CMK (cell line): ENCODE results near the gene CTNND1.
"Not testable (repeated sequence)": the region's sequence is repeated elsewhere in the genome, so short reads cannot be mapped to it uniquely, and the experiment has no call there.

Experiments
- DNase-seq: peaks from one replicate; pipeline ENCODE4 v3.0.0-alpha.2; 2010; ENCODE audit warnings: low read depth

CTNND1 gene

DNA sequence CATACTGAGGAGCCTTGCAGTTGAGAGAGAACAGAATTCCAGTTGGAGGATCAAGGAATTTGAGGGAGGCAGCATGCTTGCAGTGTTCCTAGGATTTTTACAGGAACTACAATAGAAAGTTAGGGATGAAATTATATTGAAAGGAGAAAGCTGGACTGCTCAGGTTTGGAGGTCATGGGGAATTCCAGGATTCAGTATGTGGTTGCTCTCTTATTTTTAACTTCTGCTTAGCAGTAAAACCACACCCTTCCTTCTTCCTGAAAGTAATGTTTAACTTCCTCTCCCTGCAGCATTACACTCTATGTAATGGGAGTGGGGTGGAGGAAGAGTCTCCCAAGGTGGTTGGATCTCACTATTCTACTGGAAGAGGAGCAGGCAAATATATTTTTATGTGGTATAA lies 31.3 kb downstream of the CTNND1 start:
- no peak for DNase-seq

DNA sequence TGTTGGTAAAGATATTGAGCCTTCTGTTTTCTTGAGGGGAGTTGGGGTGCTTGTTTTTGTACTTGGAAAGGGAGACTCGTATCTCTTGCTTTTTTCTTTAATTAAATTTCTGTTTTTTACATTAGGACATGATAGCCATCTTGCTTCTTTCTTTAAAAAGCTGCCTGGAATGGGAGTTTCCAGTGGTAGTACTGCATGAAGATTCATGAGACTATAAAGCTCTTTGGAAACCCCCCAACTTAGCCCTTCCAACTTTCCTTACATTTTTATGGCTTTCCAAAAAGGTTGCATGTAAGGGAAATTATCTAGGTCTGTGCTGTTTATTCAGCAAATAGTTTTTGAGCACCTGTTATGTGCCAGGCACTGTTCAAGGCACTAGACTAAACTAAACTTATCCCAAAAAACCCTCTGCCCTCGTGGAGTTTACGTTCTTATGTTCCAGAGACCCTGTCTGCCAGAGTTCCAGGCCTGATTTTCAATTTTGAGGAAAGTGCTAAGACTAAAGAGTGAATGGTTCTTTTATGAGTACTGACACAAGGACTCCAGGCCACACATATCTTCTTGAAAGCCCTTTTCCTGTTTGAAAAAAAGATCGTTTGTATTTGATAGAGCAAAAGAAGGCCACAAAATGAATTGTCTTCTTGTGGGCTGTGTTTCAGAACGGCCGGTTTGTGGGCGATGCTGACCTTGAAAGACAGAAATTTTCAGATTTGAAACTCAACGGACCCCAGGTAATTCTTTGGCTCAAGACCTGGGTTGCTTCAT lies 31.9 kb downstream of the CTNND1 start:
- DNase-seq = no peak

DNA sequence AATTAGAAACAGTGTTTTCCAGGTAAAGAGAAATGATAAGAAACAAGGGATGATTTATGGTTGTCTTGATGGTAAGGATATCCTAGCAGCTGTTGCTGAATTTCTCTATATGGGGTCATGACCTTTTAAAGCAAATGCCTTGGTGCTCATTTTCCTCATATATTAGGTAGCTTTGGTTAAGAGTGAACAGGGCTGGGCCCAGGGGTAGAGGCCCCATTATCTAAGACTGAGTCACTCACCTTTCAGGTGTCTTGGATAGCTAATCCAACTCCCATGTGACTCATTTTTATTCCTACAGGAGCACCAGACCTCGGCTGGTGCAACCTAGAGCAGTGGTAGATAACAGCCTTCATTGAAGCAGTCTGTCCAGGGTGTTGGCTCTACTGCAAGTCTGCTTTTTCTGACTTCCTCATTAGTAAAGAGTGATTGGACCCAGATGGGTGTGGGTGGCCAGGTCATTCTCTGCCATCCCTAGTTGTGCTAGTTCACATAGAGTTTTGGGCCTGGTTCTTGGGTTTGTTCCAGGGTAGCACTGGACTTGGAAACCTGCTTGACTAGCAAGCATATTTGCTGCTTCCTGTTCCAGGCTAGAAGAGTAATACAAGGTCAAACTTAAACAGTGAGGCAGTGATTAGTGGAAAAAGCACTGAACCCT lies 37.4 kb downstream of the CTNND1 start:
- no peak for DNase-seq

DNA sequence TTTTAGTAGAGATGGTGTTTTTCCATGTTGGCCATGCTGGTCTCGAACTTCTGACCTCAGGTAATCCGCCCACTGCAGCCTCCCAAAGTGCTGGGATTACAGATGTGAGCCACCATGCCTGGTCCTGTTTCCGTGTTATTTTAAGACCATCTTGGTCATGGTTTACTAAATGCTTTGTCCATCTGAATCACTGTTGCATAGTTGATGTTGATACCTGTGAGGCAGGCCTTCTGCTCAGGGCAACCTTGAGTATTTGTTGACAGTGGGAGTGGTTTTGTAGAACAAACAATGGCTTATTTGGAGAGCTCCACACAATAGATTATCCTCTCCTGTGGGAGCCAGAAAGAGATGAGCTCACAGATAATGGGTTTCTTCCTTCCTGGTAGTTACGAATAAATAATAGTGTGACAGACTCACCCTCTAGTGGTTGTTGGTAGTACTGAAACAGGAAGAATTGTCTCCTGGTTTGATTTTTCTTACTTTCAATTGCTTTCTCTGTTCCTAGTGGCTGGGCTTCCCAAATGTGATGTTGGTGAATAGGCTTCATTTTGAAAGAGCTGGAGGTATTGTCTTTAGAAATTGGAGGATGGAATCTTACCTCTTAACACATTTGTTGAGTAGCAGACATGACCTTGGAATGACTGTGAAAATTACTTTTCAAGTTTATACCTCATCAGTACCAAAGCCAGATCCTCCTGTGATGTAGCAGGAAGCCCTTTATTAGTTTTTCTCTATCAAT lies 39.0 kb downstream of the CTNND1 start:
- DNase-seq = no peak

DNA sequence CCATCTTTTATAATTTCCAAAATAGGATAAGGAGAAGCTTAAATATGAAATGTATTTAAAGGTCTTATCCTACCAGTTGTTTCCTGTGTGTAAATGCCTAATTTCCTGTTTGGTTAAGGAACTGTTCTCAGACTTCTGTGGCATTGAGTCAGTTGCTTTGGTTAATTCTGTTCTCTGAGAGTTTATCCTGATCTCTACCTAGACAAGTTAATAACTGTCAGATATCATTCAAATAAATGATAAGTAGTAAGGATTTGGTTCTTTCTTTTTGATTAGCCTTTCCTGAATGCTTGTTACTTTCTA lies 39.5 kb downstream of the CTNND1 start:
- no peak for DNase-seq

DNA sequence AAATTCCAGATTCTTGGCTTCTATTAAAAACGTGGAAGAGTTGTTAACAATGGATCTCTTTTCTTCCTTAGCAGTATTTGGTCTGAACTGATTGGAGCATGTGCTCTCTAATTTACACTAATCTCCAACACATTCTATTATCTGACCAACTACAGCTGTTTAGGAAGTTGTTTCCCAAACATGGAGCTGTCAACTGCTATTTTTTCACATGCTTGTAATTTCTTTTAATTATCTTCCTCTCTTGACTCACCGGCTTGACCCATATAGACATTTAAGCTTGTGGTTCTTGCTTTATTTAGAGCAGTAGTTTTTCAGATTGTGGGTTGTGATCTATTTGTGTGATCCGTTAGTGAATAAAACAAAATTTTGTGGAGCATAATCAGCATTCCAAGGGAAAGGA lies 40.8 kb downstream of the CTNND1 start:
- no peak for DNase-seq

DNA sequence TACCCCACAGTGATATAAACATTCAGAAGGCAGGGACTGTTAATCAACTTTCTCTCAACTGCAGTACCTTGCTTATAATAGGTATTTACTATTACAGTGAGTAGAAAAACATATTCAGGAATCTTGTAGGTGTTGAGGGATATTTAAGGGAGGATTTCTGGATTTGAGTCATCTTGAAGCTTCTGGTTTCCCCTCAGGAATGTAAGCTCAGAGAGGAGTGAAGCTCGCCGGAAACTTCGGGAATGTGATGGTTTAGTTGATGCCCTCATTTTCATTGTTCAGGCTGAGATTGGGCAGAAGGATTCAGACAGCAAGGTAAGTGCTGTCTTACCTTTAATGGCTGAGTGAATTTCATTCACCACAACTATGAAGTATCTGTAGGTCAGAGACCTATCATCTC lies 42.9 kb downstream of the CTNND1 start:
- no peak for DNase-seq

DNA sequence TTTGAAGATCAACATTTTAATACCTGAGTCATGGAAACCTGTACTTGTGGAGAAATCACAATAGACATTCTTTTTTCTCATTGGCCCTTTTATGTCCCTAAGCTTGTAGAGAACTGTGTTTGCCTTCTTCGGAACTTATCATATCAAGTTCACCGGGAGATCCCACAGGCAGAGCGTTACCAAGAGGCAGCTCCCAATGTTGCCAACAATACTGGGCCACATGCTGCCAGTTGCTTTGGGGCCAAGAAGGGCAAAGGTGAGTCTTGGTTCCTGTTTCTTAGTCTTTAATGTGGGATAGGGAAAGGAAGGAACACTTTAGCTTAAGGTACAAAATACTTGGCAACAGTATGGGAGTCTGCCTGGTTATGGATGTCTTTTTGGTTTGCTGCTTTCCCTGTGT lies 44.2 kb downstream of the CTNND1 start:
- no peak for DNase-seq

DNA sequence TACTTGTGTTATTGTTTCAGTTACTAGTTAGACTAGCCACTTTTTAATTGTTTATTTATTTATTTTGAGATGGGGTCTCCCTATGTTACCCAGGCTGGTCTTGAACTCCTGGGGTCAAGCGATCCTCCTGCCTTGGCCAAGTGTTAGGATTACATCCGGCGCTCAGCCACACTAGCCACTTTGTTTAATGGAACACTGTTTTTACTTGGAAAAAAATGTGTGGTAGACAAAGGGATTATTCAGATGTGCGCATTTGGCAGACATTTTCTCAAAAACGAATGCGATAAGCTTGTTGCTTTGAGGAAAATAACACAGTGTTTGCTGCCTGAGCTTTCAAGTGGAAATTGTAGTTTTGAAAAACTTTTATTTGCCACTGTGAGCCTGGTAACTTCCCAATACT lies 51.0 kb downstream of the CTNND1 start:
- no peak for DNase-seq

DNA sequence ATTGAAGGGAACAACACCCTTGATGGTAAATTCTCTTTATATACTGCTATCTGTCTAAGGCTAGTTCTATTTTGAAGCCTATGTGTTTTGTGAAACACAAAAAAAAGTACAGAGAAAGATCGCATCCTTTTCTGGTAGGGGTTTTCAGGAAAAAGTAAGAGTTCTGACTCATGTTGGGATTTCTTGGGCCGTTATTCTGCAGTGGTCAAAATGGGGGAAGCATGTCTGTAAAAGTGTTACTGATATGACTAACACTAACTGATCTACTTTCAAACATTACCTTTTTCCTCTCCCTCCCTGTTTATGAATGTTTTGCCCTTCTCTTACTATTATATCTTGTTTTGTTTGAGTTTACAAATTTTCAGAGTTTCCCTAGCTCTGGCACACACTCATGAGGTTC lies 53.9 kb downstream of the CTNND1 start:
- no peak for DNase-seq

DNA sequence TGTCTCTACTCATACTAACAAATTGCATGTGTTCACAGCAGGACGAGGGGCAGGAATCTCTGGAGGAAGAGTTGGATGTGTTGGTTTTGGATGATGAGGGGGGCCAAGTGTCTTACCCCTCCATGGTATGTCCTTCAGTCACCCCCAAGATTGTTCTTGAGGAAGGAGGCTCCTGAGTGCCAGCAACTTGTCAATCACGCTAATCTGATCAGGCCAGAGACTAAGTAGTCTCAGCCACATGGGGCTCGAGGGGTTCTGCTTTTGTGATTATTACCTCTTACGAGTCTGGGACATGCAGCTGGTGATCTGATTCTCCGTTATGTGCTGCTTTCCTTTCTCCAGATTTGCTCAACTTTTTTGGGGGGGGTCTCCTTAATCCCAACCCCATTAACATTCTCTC lies 54.3 kb downstream of the CTNND1 start:
- no peak for DNase-seq

DNA sequence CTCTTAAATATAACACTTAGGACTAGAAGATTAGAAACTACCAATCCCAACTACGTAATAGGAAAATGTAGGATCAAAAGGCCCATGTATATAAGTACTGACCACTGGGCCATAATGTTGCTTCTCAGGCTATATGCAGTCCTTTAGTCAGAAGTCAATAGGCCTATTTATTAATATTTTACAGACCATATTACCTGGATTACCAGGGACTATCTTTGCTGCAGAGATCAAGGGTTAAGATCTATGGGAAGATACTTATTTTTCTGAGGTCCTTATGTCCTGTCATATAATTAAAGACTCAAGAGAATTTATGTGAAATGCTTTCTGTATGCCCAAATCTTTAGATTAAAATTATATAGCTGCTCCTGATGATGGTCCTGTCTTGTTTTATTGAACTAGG lies 57.2 kb downstream of the CTNND1 start:
- no peak for DNase-seq

DNA sequence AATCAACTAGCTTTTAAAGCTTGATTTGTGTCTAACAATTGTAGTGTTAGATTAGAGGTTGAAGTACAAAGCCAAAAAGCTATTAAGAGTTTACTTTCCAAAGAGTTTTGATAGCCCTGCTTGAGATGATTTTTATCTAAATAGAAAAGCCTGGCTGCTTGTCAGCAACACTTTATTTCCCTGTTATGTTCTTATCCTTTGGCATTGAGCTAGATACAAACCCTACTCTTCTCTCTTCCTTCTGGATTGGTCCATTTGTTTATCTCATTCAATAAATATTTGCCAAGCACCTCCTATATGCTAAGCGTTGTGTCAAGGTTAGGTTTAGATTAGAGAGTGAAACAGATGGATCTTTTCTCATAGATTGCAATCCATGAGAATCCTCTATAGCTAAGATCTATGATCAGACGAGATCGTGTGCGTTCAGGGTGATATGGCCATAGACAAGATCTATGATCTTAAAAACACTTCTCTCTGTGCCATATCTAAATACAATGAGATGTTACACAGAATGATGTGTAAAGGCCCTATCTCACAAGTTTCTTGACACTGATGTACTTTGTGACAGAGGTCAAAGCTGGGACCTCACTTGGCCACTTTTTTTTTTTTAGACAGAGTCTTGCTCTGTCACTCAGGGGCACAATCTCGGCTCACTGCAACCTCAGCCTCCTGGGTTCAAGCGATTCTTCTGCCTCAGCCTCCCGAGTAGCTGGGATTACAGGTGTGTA lies 57.8 kb downstream of the CTNND1 start:
- no peak for DNase-seq

DNA sequence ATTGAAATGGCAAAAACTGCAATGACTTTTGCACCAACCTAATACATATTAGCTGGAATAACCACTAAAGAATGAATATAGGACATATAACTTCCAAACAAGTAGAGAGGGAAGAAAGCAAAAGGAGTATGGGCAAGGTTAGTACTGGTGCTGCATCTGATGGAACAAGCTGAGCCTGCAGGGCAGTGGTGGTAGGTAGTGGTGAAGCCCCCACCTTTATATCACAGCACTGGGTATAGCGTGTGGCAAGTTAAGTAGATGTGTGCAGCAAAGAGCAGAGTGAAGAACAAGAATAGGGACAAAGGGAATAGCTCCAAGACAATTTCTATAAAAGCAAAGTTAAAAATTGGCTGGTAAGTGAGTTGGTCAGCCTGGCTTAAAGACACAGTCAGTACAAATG lies 62.3 kb downstream of the CTNND1 start:
- DNase-seq = no peak

DNA sequence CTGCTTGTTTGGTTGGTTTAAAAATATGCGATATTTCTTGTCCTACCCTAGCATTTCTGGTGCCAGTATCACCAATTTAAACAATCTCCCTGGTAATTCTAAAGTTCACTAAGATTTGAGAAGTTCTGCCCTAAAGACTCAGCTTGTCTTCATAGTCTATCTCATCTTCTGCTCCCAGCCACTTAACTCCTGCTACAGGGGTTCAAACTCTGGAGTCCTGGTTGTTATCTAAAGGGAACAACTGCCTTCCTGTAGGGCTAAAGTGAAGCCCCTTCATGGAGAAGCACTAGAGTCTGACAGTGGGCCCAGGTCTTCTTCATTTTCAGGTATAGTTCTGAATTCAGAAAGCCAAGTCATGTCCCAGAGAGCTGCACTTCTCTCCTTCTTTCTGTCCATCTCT lies 73.2 kb downstream of the CTNND1 start:
- peak; percentile 34 for DNase-seq

DNA sequence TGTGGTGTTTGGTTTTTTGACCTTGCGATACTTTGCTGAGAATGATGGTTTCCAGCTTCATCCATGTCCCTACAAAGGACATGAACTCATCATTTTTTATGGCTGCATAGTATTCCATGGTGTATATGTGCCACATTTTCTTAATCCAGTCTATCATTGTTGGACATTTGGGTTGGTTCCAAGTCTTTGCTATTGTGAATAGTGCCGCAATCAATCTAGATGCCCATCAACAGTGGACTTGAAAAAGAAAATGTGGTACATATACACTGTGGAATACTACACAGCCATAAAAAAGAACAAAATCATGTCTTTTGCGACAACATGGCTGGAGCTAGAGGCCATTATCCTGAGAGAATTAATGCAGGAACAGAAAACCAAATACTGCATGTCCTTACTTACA lies 77.0 kb downstream of the CTNND1 start:
- DNase-seq = not testable (repeated sequence)

DNA sequence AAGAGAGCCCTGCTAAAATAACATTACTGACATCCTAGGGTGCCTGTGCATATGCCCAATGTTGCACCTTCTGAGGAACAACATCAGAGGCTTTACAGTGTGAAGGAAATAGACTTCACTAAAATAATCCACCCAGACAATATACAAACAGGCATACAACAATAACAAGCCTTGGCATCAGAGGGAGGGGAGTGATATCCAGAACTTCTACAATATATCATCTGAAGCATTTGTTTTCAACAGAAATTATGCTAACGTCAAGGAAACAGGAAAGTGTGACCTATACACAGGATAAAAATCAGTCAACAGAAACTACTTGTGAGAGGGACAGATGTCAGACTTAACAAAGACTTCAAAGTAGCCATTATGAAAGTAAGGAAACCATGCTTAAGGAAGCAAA lies 81.3 kb downstream of the CTNND1 start:
- no peak for DNase-seq

DNA sequence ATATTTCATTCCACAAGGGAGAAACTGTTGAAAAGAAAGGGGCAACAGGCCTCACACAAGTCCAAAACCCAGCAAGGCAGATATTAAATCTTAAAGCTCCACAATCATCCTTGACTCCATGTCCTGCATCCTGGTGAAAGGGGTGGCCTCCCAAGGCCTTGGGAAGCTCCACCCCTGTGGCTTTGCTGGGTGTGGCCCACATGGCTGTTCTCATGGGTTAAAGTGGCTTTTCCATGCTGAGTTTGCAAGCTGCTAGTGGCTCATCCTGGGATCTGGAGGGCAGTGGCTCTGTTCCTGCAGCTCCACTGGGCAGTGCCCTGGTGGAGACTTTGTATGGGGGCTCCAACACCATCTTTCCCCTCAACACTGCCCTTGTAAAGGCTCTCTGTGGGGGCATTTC lies 106.4 kb downstream of the CTNND1 start:
- DNase-seq = no peak

DNA sequence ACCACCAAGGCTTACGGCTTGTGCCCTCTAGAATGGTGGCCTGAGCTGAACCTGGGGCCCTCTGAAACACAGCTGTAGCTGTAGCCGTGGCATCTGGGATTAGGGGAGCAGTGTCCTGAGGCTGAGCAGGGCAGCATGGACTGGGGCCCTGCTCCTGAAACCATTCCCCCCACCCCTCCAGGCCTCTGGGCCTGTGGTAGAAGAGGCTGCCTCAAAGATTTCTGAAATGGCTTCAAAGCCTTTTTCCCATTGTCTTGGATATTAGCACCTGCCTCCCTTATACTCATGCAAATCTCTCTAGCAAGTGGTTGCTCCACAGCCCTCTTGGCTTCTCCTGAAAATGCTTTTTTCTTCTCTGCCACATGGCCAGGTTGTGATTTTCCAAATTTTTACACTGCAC lies 106.9 kb downstream of the CTNND1 start:
- no peak for DNase-seq
